Measurements from ENCODE around the gene USP49.

DNA sequence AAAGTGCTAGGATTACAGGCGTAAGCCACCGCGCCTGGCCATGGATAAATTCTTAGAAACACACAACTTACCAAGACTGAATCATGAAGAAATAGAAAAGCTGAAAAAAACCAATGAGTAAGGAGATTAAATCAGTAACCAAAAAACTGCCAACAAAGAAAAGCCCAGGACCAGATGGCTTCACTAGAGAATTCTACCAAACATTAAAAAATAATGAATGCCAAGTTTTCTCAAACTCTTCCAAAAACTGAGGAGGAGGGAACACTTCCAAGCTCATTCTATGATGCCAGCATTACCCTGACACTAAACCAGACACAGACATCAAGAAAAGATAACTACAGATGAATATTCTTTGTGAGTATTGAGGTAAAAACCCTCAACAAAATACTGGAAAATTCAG is 44.3 kb downstream of the USP49 start:
- TF ChIP-seq, protein P1, sequence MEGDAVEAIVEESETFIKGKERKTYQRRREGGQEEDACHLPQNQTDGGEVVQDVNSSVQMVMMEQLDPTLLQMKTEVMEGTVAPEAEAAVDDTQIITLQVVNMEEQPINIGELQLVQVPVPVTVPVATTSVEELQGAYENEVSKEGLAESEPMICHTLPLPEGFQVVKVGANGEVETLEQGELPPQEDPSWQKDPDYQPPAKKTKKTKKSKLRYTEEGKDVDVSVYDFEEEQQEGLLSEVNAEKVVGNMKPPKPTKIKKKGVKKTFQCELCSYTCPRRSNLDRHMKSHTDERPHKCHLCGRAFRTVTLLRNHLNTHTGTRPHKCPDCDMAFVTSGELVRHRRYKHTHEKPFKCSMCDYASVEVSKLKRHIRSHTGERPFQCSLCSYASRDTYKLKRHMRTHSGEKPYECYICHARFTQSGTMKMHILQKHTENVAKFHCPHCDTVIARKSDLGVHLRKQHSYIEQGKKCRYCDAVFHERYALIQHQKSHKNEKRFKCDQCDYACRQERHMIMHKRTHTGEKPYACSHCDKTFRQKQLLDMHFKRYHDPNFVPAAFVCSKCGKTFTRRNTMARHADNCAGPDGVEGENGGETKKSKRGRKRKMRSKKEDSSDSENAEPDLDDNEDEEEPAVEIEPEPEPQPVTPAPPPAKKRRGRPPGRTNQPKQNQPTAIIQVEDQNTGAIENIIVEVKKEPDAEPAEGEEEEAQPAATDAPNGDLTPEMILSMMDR (conservative IDR thresholded peaks at IDR 0.05; ENCODE audit: low read length) = no peak
- TF ChIP-seq EZH2phosphoT487 (IDR thresholded peaks at IDR 0.05; ENCODE audit: borderline replicate concordance, low read depth, low read length) = no peak

All from OCI-LY7 (cell line).